Body of pancreas (tissue), 4 donors: Measurements from ENCODE around the gene KIF25. TPM values are rescaled to one million over a fixed set of nuclear protein-coding genes. Genes with fewer than 3 reads are reported as not detected.

Experiments used
- ATAC-seq: fragments of 150-250 bp; one replicate; pipeline ENCODE4 v1.9.1; 2016
- DNase-seq, 4 donors: peaks; one replicate each; pipeline ENCODE4 v3.0.0-alpha.2; 2019
- H3K27ac ChIP-seq, 4 donors: fragments of 200-600 bp; sonication (generic); 1 replicate in 3 of 4; 2 replicates in 1 of 4; pipeline versions ENCODE4 v1.5.1 to v1.6.1; 2016 to 2019; ENCODE audit warnings: mild to moderate bottlenecking in 1 of 4, mixed read lengths in 1 of 4, moderate library complexity in 1 of 4
- H3K27me3 ChIP-seq, 2 donors: fragments of 200-600 bp; sonication (generic); one replicate each; pipeline ENCODE4 v1.6.0; 2016; ENCODE audit warnings: mild to moderate bottlenecking in 1 of 2
- H3K36me3 ChIP-seq, 2 donors: fragments of 200-600 bp; sonication (generic); replicated peaks in 1 of 2; 2 replicates each; pipeline ENCODE4 v1.5.1; 2016; ENCODE audit warnings: low read depth in 2 of 2; ENCODE audit not compliant: insufficient read depth in 1 of 2
- H3K4me1 ChIP-seq: fragments of 200-600 bp; sonication (generic); one replicate; pipeline ENCODE4 v1.6.0; 2016
- H3K4me3 ChIP-seq, 2 donors: fragments of 200-600 bp; sonication (generic); 1 replicate in 1 of 2; 2 replicates in 1 of 2; pipeline ENCODE4 v1.5.1; 2016 to 2019
- H3K9me3 ChIP-seq, 3 donors: fragments of 200-600 bp; sonication (generic); 1 replicate in 2 of 3; 2 replicates in 1 of 3; pipeline ENCODE4 v1.5.1; 2016
- CTCF ChIP-seq, 7 experiments: fragments of 450-650 bp in 4 of 7; fragments of 200-600 bp in 3 of 7; sonication (generic) in 3 of 7; IDR thresholded peaks; one replicate each; pipeline ENCODE4 v1.5.1; 2016 to 2019; ENCODE audit warnings: antibody characterized with exemption in 7 of 7
- POLR2A ChIP-seq, 3 donors: fragments of 450-650 bp; IDR thresholded peaks; one replicate each; pipeline ENCODE4 v1.6.1; 2016; ENCODE audit warnings: antibody characterized with exemption in 3 of 3, mild to moderate bottlenecking in 2 of 3
- WGBS, 2 donors: methylation state at CpG; one replicate each; pipeline ENCODE4 v1.1.5; 2017; 5-methylcytosine and 5-hydroxymethylcytosine counted together
- intact Hi-C: fragments of 100-400 bp; cut with DNase I; formaldehyde crosslinking; loops from one replicate; pipeline ENCODE4 v1.15.1; 2023
- total RNA-seq, 2 donors: library from RNA; depleted of rRNA; stranded (reverse); fragments of >200 nt; gene quantifications; one replicate each; pipeline ENCODE4 v1.1.0, GENCODE V29; 2016

KIF25 gene
- total RNA-seq, 2 donors from 2014 or later = 1.8 TPM; not detected in 1

GRCh38 chr6:168015482-168016175, 18.2 kb downstream of the KIF25 start:
- DNase-seq (no peak), ATAC-seq (no peak)
- no peaks in the 10 kb centered on the region for H3K36me3 ChIP-seq
- peaks cover 0 to 4% (median 0%) of the 10 kb centered on the region in 3 donors for H3K9me3 ChIP-seq
- H3K4me1 ChIP-seq = no peaks in the 10 kb centered on the region
- H3K27ac ChIP-seq = no peak overlapping the region
- no peak overlapping the region for H3K4me3 ChIP-seq
- WGBS, 2 donors = 78 to 82% methylated on average over 14 of the region's 14 CpGs
- no peak for TF ChIP-seq POLR2A (IDR thresholded peaks at IDR 0.05)
- TF ChIP-seq CTCF (IDR thresholded peaks at IDR 0.05) = no peak
- H3K27me3 ChIP-seq = no peaks in the 10 kb centered on the region
- intact Hi-C loops = no loop called here

GRCh38 chr6:168016176-168016620, 18.7 kb downstream of the KIF25 start:
- 88 to 89% methylated on average over 18 of the region's 18 CpGs for WGBS, 2 donors
- no peaks in the 10 kb centered on the region for H3K36me3 ChIP-seq
- no peaks in the 10 kb centered on the region for H3K27me3 ChIP-seq
- H3K9me3 ChIP-seq = no peaks in the 10 kb centered on the region
- no peak for DNase-seq
- no peaks in the 10 kb centered on the region for H3K4me1 ChIP-seq
- H3K27ac ChIP-seq = no peak overlapping the region
- TF ChIP-seq POLR2A (IDR thresholded peaks at IDR 0.05) (no peak), CTCF (IDR thresholded peaks at IDR 0.05) (no peak)
- no peak for ATAC-seq
- no peak overlapping the region for H3K4me3 ChIP-seq
- intact Hi-C loops = no loop called here

GRCh38 chr6:168016721-168017525, 19.5 kb downstream of the KIF25 start:
- no peaks in the 10 kb centered on the region for H3K27me3 ChIP-seq
- no peaks in the 10 kb centered on the region for H3K9me3 ChIP-seq
- DNase-seq (no peak), ATAC-seq (no peak)
- H3K4me1 ChIP-seq = no peaks in the 10 kb centered on the region
- TF ChIP-seq POLR2A (IDR thresholded peaks at IDR 0.05) (no peak), CTCF (IDR thresholded peaks at IDR 0.05) (no peak)
- H3K4me3 ChIP-seq = no peak overlapping the region
- H3K27ac ChIP-seq = no peak overlapping the region
- intact Hi-C loops = no loop called here
- whole genome bisulfite sequencing, 2 donors = 72 to 84% methylated on average over 9 to 18 of the region's 18 CpGs
- H3K36me3 ChIP-seq = no peaks in the 10 kb centered on the region

- no peaks in the 10 kb centered on the region for H3K4me1 ChIP-seq
- no peaks in the 10 kb centered on the region for H3K27me3 ChIP-seq
- WGBS, 2 donors = 22 to 31% methylated on average over 11 of the region's 11 CpGs
- intact Hi-C loops = no loop called here
- H3K4me3 ChIP-seq = no peak overlapping the region
- no peak for DNase-seq
- no peaks in the 10 kb centered on the region for H3K36me3 ChIP-seq
- no peaks in the 10 kb centered on the region for H3K9me3 ChIP-seq
- no peak for TF ChIP-seq CTCF (IDR thresholded peaks at IDR 0.05)
- no peak for TF ChIP-seq POLR2A (IDR thresholded peaks at IDR 0.05)
- ATAC-seq = no peak
- H3K27ac ChIP-seq = no peak overlapping the region
These were observed 20.2 kb downstream of the KIF25 start for GRCh38 chr6:168017629-168018028.
